HepG2 (cell line): ENCODE results near the gene POLRMT. TPM values are rescaled to one million over a fixed set of nuclear protein-coding genes. Genes with fewer than 3 reads are reported as not detected.

Experiments
- ARID5B ChIP-seq: IDR thresholded peaks from 2 replicates; pipeline ENCODE4 v1.4.0; 2020; ENCODE audit warnings: mild to moderate bottlenecking, missing genetic modification reagents
- GATA4 ChIP-seq: sonication (generic); IDR thresholded peaks from 2 replicates; pipeline ENCODE4 v1.6.1; 2016; ENCODE audit warnings: antibody characterized with exemption, low read depth, borderline replicate concordance
- GTF3A ChIP-seq: sonication (generic); formaldehyde crosslinking; conservative IDR thresholded peaks from 2 replicates; pipeline ENCODE4 v1.4.0; 2020; ENCODE audit warnings: mild to moderate bottlenecking, missing genetic modification reagents
- IRF1 ChIP-seq: sonication (generic); formaldehyde crosslinking; IDR thresholded peaks from 2 replicates; pipeline ENCODE4 v1.4.0; 2020; ENCODE audit warnings: low read depth, mild to moderate bottlenecking, missing genetic modification reagents
- KDM6A ChIP-seq: IDR thresholded peaks from 2 replicates; pipeline ENCODE4 v1.6.1; 2016; ENCODE audit warnings: low read depth
- KLF6 ChIP-seq: IDR thresholded peaks from 2 replicates; pipeline ENCODE4 v1.8.0; 2016; ENCODE audit warnings: missing biosample characterization, missing genetic modification reagents
- MNT ChIP-seq: fragments of 450-650 bp; IDR thresholded peaks from 2 replicates; pipeline ENCODE4 v1.6.1; 2016
- MYPOP ChIP-seq: sonication (generic); formaldehyde crosslinking; IDR thresholded peaks from 2 replicates; pipeline ENCODE4 v1.8.1; 2023; ENCODE audit warnings: mild to moderate bottlenecking, moderate library complexity, missing genetic modification reagents
- PHB2 ChIP-seq: fragments of 450-650 bp; IDR thresholded peaks from 2 replicates; pipeline ENCODE4 v1.6.1; 2018; ENCODE audit not compliant: partially characterized antibody
- REL ChIP-seq: sonication (generic); formaldehyde crosslinking; conservative IDR thresholded peaks from 2 replicates; pipeline ENCODE4 v1.8.0; 2022; ENCODE audit warnings: mild to moderate bottlenecking, missing genetic modification reagents, moderate library complexity
- SRSF4 ChIP-seq: fragments of 200-400 bp; formaldehyde crosslinking; IDR thresholded peaks from one replicate; pipeline ENCODE4 v1.6.1; 2018; ENCODE audit warnings: mild to moderate bottlenecking, low read depth, low read length, moderate library complexity; ENCODE audit not compliant: poor library complexity, severe bottlenecking
- ZMAT3 ChIP-seq: sonication (generic); formaldehyde crosslinking; conservative IDR thresholded peaks from 2 replicates; pipeline ENCODE4 v1.7.0; 2021; ENCODE audit warnings: missing genetic modification reagents
- ZNF124 ChIP-seq: sonication (generic); formaldehyde crosslinking; IDR thresholded peaks from 2 replicates; pipeline ENCODE4 v1.4.0; 2020; ENCODE audit warnings: missing genetic modification reagents
- ZNF142 ChIP-seq: sonication (generic); formaldehyde crosslinking; IDR thresholded peaks from 2 replicates; pipeline ENCODE4 v1.4.0; 2020; ENCODE audit warnings: missing genetic modification reagents
- ZNF589 ChIP-seq: sonication (generic); formaldehyde crosslinking; conservative IDR thresholded peaks from 2 replicates; pipeline ENCODE4 v1.8.0; 2022; ENCODE audit warnings: mild to moderate bottlenecking, moderate library complexity, missing genetic modification reagents
- ZNF598 ChIP-seq: sonication (generic); formaldehyde crosslinking; IDR thresholded peaks from 2 replicates; pipeline ENCODE4 v1.5.1; 2020; ENCODE audit warnings: mild to moderate bottlenecking, missing genetic modification reagents, borderline replicate concordance
- polyA plus RNA-seq, 8 experiments: library from polyadenylated mRNA; depleted of rRNA in 3 of 8; stranded (reverse) in 7 of 8; unstranded in 1 of 8; fragments of >200 nt; fragmentation: Illumina TruSeq in 4 of 8; extraction: Trizol in 4 of 8; gene quantifications; 2 replicates each; pipeline versions ENCODE4 v1.2.1 to v1.2.3, GENCODE V29; 2011 to 2016; ENCODE audit warnings: low read depth in 4 of 8, missing spikeins in 1 of 8, mixed read lengths in 1 of 8; ENCODE audit not compliant: insufficient read depth in 1 of 8
- total RNA-seq, 5 experiments: library from RNA; depleted of rRNA; stranded (reverse); fragments of >200 nt; fragmentation: Illumina TruSeq; extraction: Trizol; gene quantifications; 2 replicates each; pipeline ENCODE4 v1.2.3, GENCODE V29; 2016; ENCODE audit warnings: low read depth in 1 of 5

Gene POLRMT
- total and polyA plus RNA-seq, 2 of the 13 experiments (the other 11 are each of a cell fraction or from before 2014, with no cell fraction given) = 78.0 to 101 TPM

GRCh38 chr19:662962-663681 lies 29.8 kb upstream of the POLRMT start, which contains the start of gene RNF126 (continued):
- TF ChIP-seq ZNF142 (CRISPR knock-in tag) = no peak
- no peak for TF ChIP-seq KLF6 (CRISPR knock-in tag)
- TF ChIP-seq REL (CRISPR knock-in tag) = 0 out of 2 replicates have a peak, but pooled peaks have one; percentile 59
- TF ChIP-seq ZNF598 (CRISPR knock-in tag) = no peak
- TF ChIP-seq GATA4 = no peak
- TF ChIP-seq MNT = no peak
- TF ChIP-seq SRSF4 = no peak
- TF ChIP-seq MYPOP (CRISPR knock-in tag) = no peak
- no peak for TF ChIP-seq IRF1 (CRISPR knock-in tag)
- TF ChIP-seq KDM6A (CRISPR knock-in tag) = no peak
- no peak for TF ChIP-seq ARID5B
- TF ChIP-seq ZNF589 = no peak
- no peak for TF ChIP-seq ZNF124
- 0 out of 2 replicates have a peak, but pooled peaks have one; percentile 16 for TF ChIP-seq ZMAT3 (CRISPR knock-in tag)
- no peak for TF ChIP-seq PHB2
- no peak for TF ChIP-seq GTF3A (CRISPR knock-in tag)
